H9 (cell line): ENCODE results near the gene CCDC134. TPM values are rescaled to one million over a fixed set of nuclear protein-coding genes. Genes with fewer than 3 reads are reported as not detected.

ENCODE experiments used
- DNase-seq: peaks from one replicate; pipeline ENCODE4 v3.0.0-alpha.2; 2017
- H2AFZ ChIP-seq: one replicate; pipeline ENCODE4 v1.6.1; 2013; ENCODE audit warnings: mild to moderate bottlenecking, low read length, control low read depth, moderate library complexity
- H2AK5ac ChIP-seq: 2 replicates; pipeline ENCODE4 v1.6.1; 2013; ENCODE audit warnings: low read length, control low read depth, mixed read lengths; ENCODE audit not compliant: insufficient read length
- H2BK120ac ChIP-seq: one replicate; pipeline ENCODE4 v1.6.1; 2013; ENCODE audit warnings: low read depth, mild to moderate bottlenecking, low read length, control low read depth, inconsistent platforms; ENCODE audit not compliant: poor library complexity, severe bottlenecking
- H2BK12ac ChIP-seq: 2 replicates; pipeline ENCODE4 v1.6.1; 2013; ENCODE audit warnings: low read length, control low read depth, mixed read lengths, low read depth; ENCODE audit not compliant: insufficient read length
- H2BK15ac ChIP-seq: 2 replicates; pipeline ENCODE4 v1.6.1; 2013; ENCODE audit warnings: low read depth, low read length, control low read depth
- H2BK20ac ChIP-seq: one replicate; pipeline ENCODE4 v1.6.1; 2013; ENCODE audit warnings: low read depth, mild to moderate bottlenecking, low read length, control low read depth, inconsistent platforms; ENCODE audit not compliant: poor library complexity, severe bottlenecking
- H2BK5ac ChIP-seq: 2 replicates; pipeline ENCODE4 v1.6.1; 2013; ENCODE audit warnings: low read length, control low read depth, mixed read lengths; ENCODE audit not compliant: insufficient read length
- H3K14ac ChIP-seq: 2 replicates; pipeline ENCODE4 v1.6.1; 2013; ENCODE audit warnings: low read length, control low read depth; ENCODE audit not compliant: insufficient read depth
- H3K18ac ChIP-seq: 2 replicates; pipeline ENCODE4 v1.6.1; 2013; ENCODE audit warnings: low read depth, mild to moderate bottlenecking, mixed read lengths, low read length, control low read depth; ENCODE audit not compliant: insufficient read length
- H3K23ac ChIP-seq: 2 replicates; pipeline ENCODE4 v1.6.1; 2013; ENCODE audit warnings: low read length, control low read depth, mixed read lengths, low read depth; ENCODE audit not compliant: insufficient read length
- H3K23me2 ChIP-seq: 2 replicates; pipeline ENCODE4 v1.6.1; 2013; ENCODE audit warnings: low read depth, mild to moderate bottlenecking, mixed read lengths, low read length, control low read depth; ENCODE audit not compliant: insufficient read length, poor library complexity, severe bottlenecking
- H3K27ac ChIP-seq: 2 replicates; pipeline ENCODE4 v1.5.1; 2013; ENCODE audit warnings: low read length, control low read depth, mixed read lengths, low read depth; ENCODE audit not compliant: insufficient read length
- H3K27me3 ChIP-seq: 2 replicates; pipeline ENCODE4 v1.6.1; 2013; ENCODE audit warnings: low read length, control low read depth, inconsistent platforms; ENCODE audit not compliant: insufficient read depth
- H3K4ac ChIP-seq: 2 replicates; pipeline ENCODE4 v1.6.1; 2013; ENCODE audit warnings: low read depth, mild to moderate bottlenecking, control low read depth, inconsistent platforms, low read length, moderate library complexity
- H3K4me1 ChIP-seq: 2 replicates; pipeline ENCODE4 v1.6.1; 2013; ENCODE audit warnings: low read length, control low read depth, inconsistent platforms; ENCODE audit not compliant: insufficient read depth
- H3K4me2 ChIP-seq: 2 replicates; pipeline ENCODE4 v1.6.1; 2013; ENCODE audit warnings: low read length, control low read depth, mixed read lengths; ENCODE audit not compliant: insufficient read length, insufficient read depth
- H3K56ac ChIP-seq: 2 replicates; pipeline ENCODE4 v1.6.1; 2013; ENCODE audit warnings: low read depth, mild to moderate bottlenecking, mixed read lengths, low read length, control low read depth; ENCODE audit not compliant: insufficient read length
- H3K79me1 ChIP-seq: 2 replicates; pipeline ENCODE4 v1.6.1; 2013; ENCODE audit warnings: low read depth, mild to moderate bottlenecking, moderate library complexity, low read length, control low read depth, inconsistent platforms; ENCODE audit not compliant: insufficient read depth, poor library complexity, severe bottlenecking
- H3K79me2 ChIP-seq: 2 replicates; pipeline ENCODE4 v1.6.1; 2013; ENCODE audit warnings: low read length, control low read depth, inconsistent platforms; ENCODE audit not compliant: insufficient read depth
- H3K9ac ChIP-seq: 2 replicates; pipeline ENCODE4 v1.6.1; 2013; ENCODE audit warnings: low read length, control low read depth, mixed read lengths; ENCODE audit not compliant: insufficient read length; ENCODE audit errors: extremely low read depth
- H3K9me3 ChIP-seq: one replicate; pipeline ENCODE4 v1.6.1; 2013; ENCODE audit warnings: low read depth, low read length, inconsistent platforms; ENCODE audit not compliant: control insufficient read depth
- H3T11ph ChIP-seq: one replicate; pipeline ENCODE4 v1.6.1; 2013; ENCODE audit warnings: mild to moderate bottlenecking, low read length, control low read depth, inconsistent platforms
- H4K20me1 ChIP-seq: one replicate; pipeline ENCODE4 v1.6.1; 2013; ENCODE audit not compliant: control insufficient read depth, insufficient read length, insufficient read depth
- H4K5ac ChIP-seq: 2 replicates; pipeline ENCODE4 v1.6.1; 2013; ENCODE audit warnings: low read depth, mild to moderate bottlenecking, mixed read lengths, low read length, control low read depth; ENCODE audit not compliant: insufficient read length
- H4K8ac ChIP-seq: replicated peaks from 2 replicates; pipeline ENCODE4 v1.6.1; 2013; ENCODE audit warnings: low read length, control low read depth, mixed read lengths, low read depth; ENCODE audit not compliant: insufficient read length
- H4K91ac ChIP-seq: 2 replicates; pipeline ENCODE4 v1.6.1; 2013; ENCODE audit warnings: low read depth, mild to moderate bottlenecking, moderate library complexity, mixed read lengths, low read length, control low read depth; ENCODE audit not compliant: insufficient read length
- H3K27ac Mint-ChIP-seq, 3 experiments: 2 replicates in 2 of 3; 3 replicates in 1 of 3; pipeline ENCODE4 v1.8.0; 2020 to 2021; ENCODE audit warnings: mixed read lengths in 3 of 3, mild to moderate bottlenecking in 1 of 3, moderate library complexity in 1 of 3
- H3K27me3 Mint-ChIP-seq: 2 replicates; pipeline ENCODE4 v1.8.0; 2021; ENCODE audit warnings: low read depth, mild to moderate bottlenecking, moderate library complexity, mixed read lengths
- H3K36me3 Mint-ChIP-seq, 3 experiments: 2 replicates in 2 of 3; 3 replicates in 1 of 3; pipeline ENCODE4 v1.8.0; 2020 to 2021; ENCODE audit warnings: low read depth in 3 of 3, mixed read lengths in 3 of 3; ENCODE audit not compliant: insufficient read depth in 1 of 3
- H3K4me1 Mint-ChIP-seq, 2 experiments: 2 replicates each; pipeline ENCODE4 v1.8.0; 2020; ENCODE audit warnings: mixed read lengths in 2 of 2
- H3K4me3 Mint-ChIP-seq, 2 experiments: 2 replicates in 1 of 2; 3 replicates in 1 of 2; pipeline ENCODE4 v1.8.0; 2020 to 2021; ENCODE audit warnings: mild to moderate bottlenecking in 2 of 2, mixed read lengths in 2 of 2, moderate library complexity in 1 of 2
- H3K9me3 Mint-ChIP-seq, 2 experiments: 2 replicates in 1 of 2; 3 replicates in 1 of 2; pipeline ENCODE4 v1.8.0; 2020; ENCODE audit warnings: mild to moderate bottlenecking in 2 of 2, mixed read lengths in 2 of 2, moderate library complexity in 1 of 2
- WGBS: extraction: QIAGEN DNeasy Blood & Tissue Kit; methylation state at CpG from one replicate; pipeline ENCODE4 v1.1.7; 2013; ENCODE audit warnings: missing lambda C conversion rate, low lambda C conversion rate, mixed read lengths; ENCODE audit not compliant: insufficient read length; ENCODE audit errors: extremely low coverage; 5-methylcytosine and 5-hydroxymethylcytosine counted together
- total RNA-seq: library from RNA; stranded (reverse); gene quantifications from 2 replicates; pipeline ENCODE4 v1.2.1, GENCODE V29; 2021
- TF ChIP-seq, protein P1 (sequence below): fragments of 200-600 bp; sonication (generic); conservative IDR thresholded peaks from 3 replicates; pipeline ENCODE4 v1.8.0; 2021; ENCODE audit warnings: antibody characterized with exemption, mild to moderate bottlenecking

Gene CCDC134
- total RNA-seq, 1 experiment from 2014 or later = 20.7 TPM

DNA sequence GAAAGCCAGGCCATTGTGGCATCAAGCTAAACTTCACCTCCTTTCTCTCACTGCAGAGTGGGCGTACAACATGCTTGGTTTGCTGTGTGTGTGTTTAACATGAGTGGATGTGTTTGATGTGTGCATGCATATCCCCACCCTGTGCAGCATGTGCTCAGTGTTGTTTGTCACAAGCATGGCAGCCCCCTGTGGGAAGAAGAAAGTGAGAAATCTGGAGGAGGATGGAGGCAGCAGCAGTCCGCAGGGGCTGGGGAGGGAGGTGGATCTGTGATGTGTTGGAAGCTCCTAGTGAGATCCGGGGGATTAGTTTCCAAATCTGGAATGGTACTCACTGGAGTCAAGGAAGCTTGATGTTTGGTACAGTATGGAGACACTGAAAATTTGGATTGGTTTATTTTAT, 24.1 kb upstream of the CCDC134 start:
- Histone ChIP-seq H4K8ac (no peak overlapping the region), H3K27me3 (no peaks in the 10 kb centered on the region), H2BK15ac (no peak overlapping the region), H3K4ac (no peak overlapping the region), H3K23ac (no peak overlapping the region), H3K56ac (no peak overlapping the region), H3K9me3 (no peaks in the 10 kb centered on the region), H2AFZ (no peak overlapping the region), H4K20me1 (no peaks in the 10 kb centered on the region), H3K4me1 (no peaks in the 10 kb centered on the region; the same call in 1 of the 2 replicates), H2AK5ac (no peak overlapping the region), H4K91ac (no peak overlapping the region), H2BK120ac (no peak overlapping the region), H4K5ac (no peak overlapping the region), H3K23me2 (no peaks in the 10 kb centered on the region), H2BK20ac (no peak overlapping the region), H3K9ac (no peak overlapping the region), H3T11ph (no peak overlapping the region), H2BK5ac (no peak overlapping the region), H3K79me2 (no peaks in the 10 kb centered on the region), H2BK12ac (no peak overlapping the region), H3K18ac (no peak overlapping the region), H3K4me2 (no peak overlapping the region), H3K14ac (no peak overlapping the region), H3K27ac (no peak overlapping the region), H3K79me1 (no peaks in the 10 kb centered on the region)
- TF ChIP-seq, protein P1, sequence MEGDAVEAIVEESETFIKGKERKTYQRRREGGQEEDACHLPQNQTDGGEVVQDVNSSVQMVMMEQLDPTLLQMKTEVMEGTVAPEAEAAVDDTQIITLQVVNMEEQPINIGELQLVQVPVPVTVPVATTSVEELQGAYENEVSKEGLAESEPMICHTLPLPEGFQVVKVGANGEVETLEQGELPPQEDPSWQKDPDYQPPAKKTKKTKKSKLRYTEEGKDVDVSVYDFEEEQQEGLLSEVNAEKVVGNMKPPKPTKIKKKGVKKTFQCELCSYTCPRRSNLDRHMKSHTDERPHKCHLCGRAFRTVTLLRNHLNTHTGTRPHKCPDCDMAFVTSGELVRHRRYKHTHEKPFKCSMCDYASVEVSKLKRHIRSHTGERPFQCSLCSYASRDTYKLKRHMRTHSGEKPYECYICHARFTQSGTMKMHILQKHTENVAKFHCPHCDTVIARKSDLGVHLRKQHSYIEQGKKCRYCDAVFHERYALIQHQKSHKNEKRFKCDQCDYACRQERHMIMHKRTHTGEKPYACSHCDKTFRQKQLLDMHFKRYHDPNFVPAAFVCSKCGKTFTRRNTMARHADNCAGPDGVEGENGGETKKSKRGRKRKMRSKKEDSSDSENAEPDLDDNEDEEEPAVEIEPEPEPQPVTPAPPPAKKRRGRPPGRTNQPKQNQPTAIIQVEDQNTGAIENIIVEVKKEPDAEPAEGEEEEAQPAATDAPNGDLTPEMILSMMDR = no peak
- Mint-ChIP-seq H3K27ac (no peak overlapping the region), H3K4me3 (no peak overlapping the region), H3K4me1 (peaks cover 8 to 10% of the 10 kb centered on the region in 2 experiments; a peak in 3 of 4 replicates), H3K36me3 (no peaks in the 10 kb centered on the region), H3K9me3 (no peaks in the 10 kb centered on the region), H3K27me3 (peaks cover 13% of the 10 kb centered on the region)
- no CpG with 5 or more reads among the region's 3 CpGs for WGBS
- no peak for DNase-seq
